Upper lobe of left lung (tissue), 4 donors: ENCODE measurements around the gene C11orf42.

Experiments
- CTCF ChIP-seq, 6 experiments: fragments of 450-650 bp in 4 of 6; fragments of 200-600 bp in 2 of 6; sonication (generic) in 2 of 6; IDR thresholded peaks; one replicate each; pipeline ENCODE4 v1.5.1; 2016 to 2019; ENCODE audit warnings: antibody characterized with exemption in 6 of 6
- EP300 ChIP-seq, 4 donors: sonication (generic); formaldehyde crosslinking; IDR thresholded peaks; one replicate each; pipeline ENCODE4 v1.5.1; 2017; ENCODE audit warnings: antibody characterized with exemption in 4 of 4, control low read depth in 2 of 4

DNA sequence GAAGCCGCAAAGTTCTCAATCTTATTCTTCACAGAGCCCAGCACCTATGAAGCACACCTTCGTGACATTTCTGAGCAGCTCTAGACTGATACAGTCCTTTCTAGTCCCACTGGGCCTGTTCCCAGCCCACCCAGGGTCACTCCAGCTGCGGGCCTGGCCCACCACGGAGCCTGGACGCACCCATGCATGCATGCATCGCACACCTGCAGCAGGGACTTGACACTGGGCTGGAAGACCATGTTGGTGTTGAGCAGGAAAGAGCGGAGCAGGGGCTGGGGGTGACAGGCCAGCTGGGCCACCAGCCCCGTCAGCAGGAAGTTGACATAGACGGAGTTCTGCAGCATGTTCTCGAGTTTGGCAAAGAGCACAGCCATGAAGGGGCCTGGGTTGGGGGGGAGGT lies 9.2 kb downstream of the C11orf42 start:
- TF ChIP-seq CTCF (IDR thresholded peaks at IDR 0.05) = no peak
- no peak for TF ChIP-seq EP300 (IDR thresholded peaks at IDR 0.05)
